Breast epithelium (tissue), 4 donors: ENCODE data around the gene ARNT2. TPM values are rescaled to one million over a fixed set of nuclear protein-coding genes. Genes with fewer than 3 reads are reported as not detected.

Experiments
- DNase-seq, 2 donors: peaks; one replicate each; pipeline ENCODE4 v3.0.0-alpha.2; 2019; ENCODE audit warnings: low spot score in 2 of 2
- H3K27ac ChIP-seq, 2 donors: fragments of 200-600 bp; sonication (generic) in 1 of 2; one replicate each; pipeline ENCODE4 v1.5.1; 2016 to 2019; ENCODE audit warnings: mild to moderate bottlenecking in 1 of 2
- H3K27me3 ChIP-seq, 2 donors: fragments of 200-600 bp; sonication (generic) in 1 of 2; one replicate each; pipeline versions ENCODE4 v1.5.1 to v1.6.0; 2017 to 2019; ENCODE audit warnings: control low read depth in 1 of 2, mild to moderate bottlenecking in 1 of 2
- H3K36me3 ChIP-seq: fragments of 200-600 bp; one replicate; pipeline ENCODE4 v1.5.1; 2019
- H3K4me1 ChIP-seq, 2 donors: fragments of 200-600 bp; sonication (generic); one replicate each; pipeline ENCODE4 v1.5.1; 2016 to 2019; ENCODE audit warnings: control low read depth in 1 of 2
- H3K4me3 ChIP-seq, 3 donors: fragments of 200-600 bp; sonication (generic); 1 replicate in 2 of 3; 2 replicates in 1 of 3; pipeline ENCODE4 v1.5.1; 2016 to 2019; ENCODE audit warnings: mild to moderate bottlenecking in 3 of 3, moderate library complexity in 2 of 3
- H3K9me3 ChIP-seq, 2 donors: fragments of 200-600 bp; sonication (generic) in 1 of 2; one replicate each; pipeline ENCODE4 v1.5.1; 2016 to 2019; ENCODE audit warnings: control low read depth in 1 of 2
- POLR2A ChIP-seq: fragments of 450-650 bp; IDR thresholded peaks from one replicate; pipeline ENCODE4 v1.6.1; 2016; ENCODE audit warnings: antibody characterized with exemption, mild to moderate bottlenecking, moderate library complexity
- POLR2AphosphoS5 ChIP-seq, 3 donors: sonication (generic); formaldehyde crosslinking; IDR thresholded peaks; one replicate each; pipeline ENCODE4 v1.6.1; 2017; ENCODE audit warnings: antibody characterized with exemption in 3 of 3
- intact Hi-C: fragments of 100-400 bp; cut with DNase I; formaldehyde crosslinking; loops from one replicate; pipeline ENCODE4 v1.15.1; 2023; ENCODE audit warnings: low total_unique reads
- total RNA-seq, 3 donors: library from RNA; depleted of rRNA; stranded (reverse); fragments of >200 nt; gene quantifications; one replicate each; pipeline ENCODE4 v1.1.0, GENCODE V29; 2016
- TF ChIP-seq, protein P1 (sequence below), 3 donors: fragments of 450-650 bp; IDR thresholded peaks; one replicate each; pipeline ENCODE4 v1.5.1; 2016 to 2017; ENCODE audit warnings: antibody characterized with exemption in 3 of 3, mild to moderate bottlenecking in 3 of 3, moderate library complexity in 3 of 3

Gene ARNT2
- total RNA-seq, 3 donors from 2014 or later: 5.9 to 8.5 (median 7.0) TPM

DNA sequence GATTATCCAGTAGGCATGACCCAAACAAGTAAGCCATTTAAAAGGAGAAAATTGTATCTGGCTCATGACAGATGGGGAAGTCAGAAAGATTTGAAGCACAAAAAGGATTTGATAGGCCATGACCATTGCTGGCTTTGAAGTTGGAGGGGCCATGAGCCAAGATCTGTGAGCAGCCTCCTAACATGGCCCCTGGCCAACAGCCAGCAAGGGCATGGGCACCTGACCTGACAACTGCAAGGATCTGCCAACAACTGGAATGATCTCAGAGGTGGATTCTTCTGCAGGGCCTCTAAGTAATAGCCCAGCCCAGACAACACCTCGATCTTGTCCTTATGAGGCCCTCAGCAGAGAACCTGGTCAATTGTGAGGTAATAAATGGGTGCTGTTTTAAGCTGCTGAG is 93.0 kb downstream of the ARNT2 start:
- H3K27me3 ChIP-seq: no peaks in the 10 kb centered on the region
- no peaks in the 10 kb centered on the region for H3K36me3 ChIP-seq
- H3K9me3 ChIP-seq: no peaks in the 10 kb centered on the region
- H3K27ac ChIP-seq: no peak overlapping the region
- H3K4me3 ChIP-seq: no peak overlapping the region
- H3K4me1 ChIP-seq: no peaks in the 10 kb centered on the region
- DNase-seq: no peak
- intact Hi-C loops: no loop called here
- TF ChIP-seq, protein P1, sequence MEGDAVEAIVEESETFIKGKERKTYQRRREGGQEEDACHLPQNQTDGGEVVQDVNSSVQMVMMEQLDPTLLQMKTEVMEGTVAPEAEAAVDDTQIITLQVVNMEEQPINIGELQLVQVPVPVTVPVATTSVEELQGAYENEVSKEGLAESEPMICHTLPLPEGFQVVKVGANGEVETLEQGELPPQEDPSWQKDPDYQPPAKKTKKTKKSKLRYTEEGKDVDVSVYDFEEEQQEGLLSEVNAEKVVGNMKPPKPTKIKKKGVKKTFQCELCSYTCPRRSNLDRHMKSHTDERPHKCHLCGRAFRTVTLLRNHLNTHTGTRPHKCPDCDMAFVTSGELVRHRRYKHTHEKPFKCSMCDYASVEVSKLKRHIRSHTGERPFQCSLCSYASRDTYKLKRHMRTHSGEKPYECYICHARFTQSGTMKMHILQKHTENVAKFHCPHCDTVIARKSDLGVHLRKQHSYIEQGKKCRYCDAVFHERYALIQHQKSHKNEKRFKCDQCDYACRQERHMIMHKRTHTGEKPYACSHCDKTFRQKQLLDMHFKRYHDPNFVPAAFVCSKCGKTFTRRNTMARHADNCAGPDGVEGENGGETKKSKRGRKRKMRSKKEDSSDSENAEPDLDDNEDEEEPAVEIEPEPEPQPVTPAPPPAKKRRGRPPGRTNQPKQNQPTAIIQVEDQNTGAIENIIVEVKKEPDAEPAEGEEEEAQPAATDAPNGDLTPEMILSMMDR (IDR thresholded peaks at IDR 0.05): no peak
- TF ChIP-seq POLR2AphosphoS5 (IDR thresholded peaks at IDR 0.05): no peak
- no peak for TF ChIP-seq POLR2A

DNA sequence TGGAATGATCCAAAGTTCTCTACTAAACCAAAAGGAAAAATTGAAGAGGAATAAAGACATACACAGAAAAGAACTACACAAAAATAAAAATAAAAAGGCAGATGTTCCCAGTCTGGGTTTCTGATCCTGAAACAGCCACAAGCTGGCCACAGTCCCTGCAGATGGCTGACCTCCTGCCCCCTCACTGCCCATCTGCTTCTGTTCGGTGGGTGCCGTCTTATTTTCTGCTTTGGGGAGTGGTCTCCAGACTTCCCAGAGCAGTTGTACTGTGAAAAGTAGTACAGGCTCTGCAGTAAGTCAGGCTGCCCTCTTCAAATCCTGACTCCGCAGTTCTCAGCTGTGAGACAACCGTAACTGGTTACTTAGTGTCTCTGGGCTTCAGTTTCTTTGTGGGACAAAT is 94.5 kb downstream of the ARNT2 start:
- Histone ChIP-seq H3K27ac (peak overlapping the region in 1 of 2 donors; percentile 69), H3K36me3 (no peaks in the 10 kb centered on the region), H3K27me3 (no peaks in the 10 kb centered on the region), H3K4me3 (no peak overlapping the region), H3K9me3 (no peaks in the 10 kb centered on the region), H3K4me1 (no peaks in the 10 kb centered on the region)
- intact Hi-C loops: no loop called here
- no peak for DNase-seq
- TF ChIP-seq POLR2AphosphoS5 (IDR thresholded peaks at IDR 0.05): no peak
- no peak for TF ChIP-seq POLR2A
- TF ChIP-seq, protein P1 (IDR thresholded peaks at IDR 0.05): no peak

DNA sequence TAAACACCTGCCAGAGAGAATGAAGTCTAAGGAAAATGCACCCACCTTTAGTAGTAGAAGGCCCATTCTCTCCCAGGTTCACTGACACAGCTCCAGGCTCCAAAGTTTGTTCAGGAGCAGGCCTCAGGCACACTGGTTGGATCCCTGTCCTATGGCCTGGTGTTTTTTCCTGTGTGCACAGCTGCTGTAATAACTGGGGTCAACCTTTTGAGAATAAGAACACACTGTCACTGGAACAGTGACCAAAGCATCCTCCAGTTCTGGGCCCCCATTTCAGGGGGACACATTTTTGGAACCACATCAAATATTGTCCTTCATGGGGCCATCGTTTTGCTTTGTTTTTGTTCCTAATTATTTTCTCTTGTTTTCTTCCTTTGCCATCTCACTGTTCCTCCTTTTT is 95.8 kb downstream of the ARNT2 start:
- Histone ChIP-seq H3K36me3 (no peaks in the 10 kb centered on the region), H3K4me1 (no peaks in the 10 kb centered on the region), H3K27ac (peak overlapping the region; percentile 37 to 69), H3K27me3 (no peaks in the 10 kb centered on the region), H3K9me3 (no peaks in the 10 kb centered on the region), H3K4me3 (no peak overlapping the region)
- DNase-seq: no peak
- intact Hi-C loops: no loop called here
- TF ChIP-seq POLR2A (no peak), POLR2AphosphoS5 (IDR thresholded peaks at IDR 0.05) (peak in 2 of 3 donors; percentile 33 to 70)
- TF ChIP-seq, protein P1 (IDR thresholded peaks at IDR 0.05): no peak

DNA sequence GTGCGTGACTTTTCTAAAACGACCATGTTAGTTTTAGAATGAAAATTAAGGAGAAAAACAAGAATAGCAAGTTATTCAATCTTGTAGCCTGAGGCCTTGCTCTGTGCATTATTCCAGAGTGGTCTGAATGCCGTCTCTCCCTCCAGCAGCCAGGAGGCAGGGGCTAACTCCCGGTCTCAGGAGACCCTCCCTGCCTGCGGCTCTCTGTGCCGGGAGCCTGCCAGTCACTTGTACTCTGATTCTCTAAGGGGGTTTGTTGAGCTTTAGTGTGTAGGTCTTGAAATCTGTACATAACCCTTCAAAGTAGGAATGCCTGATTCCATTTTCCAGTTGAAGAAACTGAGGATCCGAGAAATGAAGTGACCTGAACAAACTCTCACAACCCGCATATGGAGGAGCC is 97.3 kb downstream of the ARNT2 start:
- Histone ChIP-seq H3K9me3 (no peaks in the 10 kb centered on the region), H3K4me1 (no peaks in the 10 kb centered on the region), H3K27me3 (no peaks in the 10 kb centered on the region), H3K27ac (peak overlapping the region; percentile 4 to 38), H3K4me3 (no peak overlapping the region), H3K36me3 (no peaks in the 10 kb centered on the region)
- intact Hi-C loops: no loop called here
- no peak for DNase-seq
- no peak for TF ChIP-seq POLR2AphosphoS5 (IDR thresholded peaks at IDR 0.05)
- TF ChIP-seq, protein P1 (IDR thresholded peaks at IDR 0.05): no peak
- no peak for TF ChIP-seq POLR2A

DNA sequence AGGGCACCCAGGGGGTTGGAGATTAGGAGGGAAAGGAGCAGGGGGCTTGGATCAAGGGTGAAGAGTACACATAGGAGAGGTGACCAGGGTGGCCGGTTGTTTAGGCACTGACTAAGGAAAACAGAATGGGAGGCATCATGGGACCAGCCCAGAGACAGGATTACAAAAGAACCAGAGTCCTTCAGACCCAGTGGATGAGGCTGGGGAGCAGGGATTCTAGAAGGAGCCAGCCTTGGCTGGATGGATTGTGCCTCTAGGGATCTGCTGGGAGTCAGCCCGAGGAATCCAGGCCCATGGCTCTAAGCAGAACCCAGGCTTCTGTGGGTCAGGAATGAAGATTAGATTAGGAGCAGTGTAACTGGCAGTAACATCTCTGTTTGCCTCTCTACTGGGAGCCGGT is 98.6 kb downstream of the ARNT2 start:
- no peak for TF ChIP-seq POLR2A
- no peak for TF ChIP-seq POLR2AphosphoS5 (IDR thresholded peaks at IDR 0.05)
- TF ChIP-seq, protein P1 (IDR thresholded peaks at IDR 0.05): no peak
- no peak for DNase-seq
- Histone ChIP-seq H3K9me3 (no peaks in the 10 kb centered on the region), H3K4me1 (no peaks in the 10 kb centered on the region), H3K27ac (peak overlapping the region; percentile 5 to 74), H3K4me3 (no peak overlapping the region), H3K36me3 (no peaks in the 10 kb centered on the region), H3K27me3 (no peaks in the 10 kb centered on the region)
- intact Hi-C loops: no loop called here
